Panc1 (cell line): Measurements from ENCODE around the gene DZIP3. TPM values are rescaled to one million over a fixed set of nuclear protein-coding genes. Genes with fewer than 3 reads are reported as not detected.

Source experiments
- ATAC-seq: fragments of 200-7000 bp; cut with Tn5 transposase; 2 replicates; pipeline ENCODE4 v1.9.1; 2020; ENCODE audit warnings: mild to moderate bottlenecking, moderate library complexity
- BruUV-seq: library from RNA; stranded (reverse); fragments of 400-500 nt; replicated peaks from 2 replicates; lab custom pipeline; 2021; lab: Mats Ljungman, UMichigan
- CTCF ChIA-PET: fragments of 300-600 bp; sonication (Branson Sonifier 250); formaldehyde crosslinking; loops from one replicate; lab custom pipeline; 2022; ENCODE audit warnings: antibody characterized with exemption; lab: Charles Lee
- POLR2A ChIA-PET: fragments of 300-600 bp; sonication (Branson Sonifier 250); formaldehyde crosslinking; loops from one replicate; lab custom pipeline; 2022; ENCODE audit warnings: antibody characterized with exemption; lab: Charles Lee
- DNase-seq: peaks from one replicate; pipeline ENCODE4 v3.0.0-alpha.2; 2010; ENCODE audit warnings: low read depth, low spot score
- H3K27ac ChIP-seq: 2 replicates; pipeline ENCODE4 v1.5.1; 2011; ENCODE audit warnings: mild to moderate bottlenecking, low read length, inconsistent platforms
- H3K27me3 ChIP-seq: fragments of 200-500 bp; sonication (Bioruptor generic); 2 replicates; pipeline ENCODE4 v1.6.0; 2014; ENCODE audit warnings: low read length, inconsistent platforms; ENCODE audit not compliant: control insufficient read depth, insufficient read depth
- H3K36me3 ChIP-seq: fragments of 200-500 bp; sonication (Bioruptor generic); 2 replicates; pipeline ENCODE4 v1.5.1; 2014; ENCODE audit warnings: inconsistent platforms, mild to moderate bottlenecking, low read length, moderate library complexity; ENCODE audit not compliant: control insufficient read depth, insufficient read depth
- H3K4me1 ChIP-seq: 2 replicates; pipeline ENCODE4 v1.5.1; 2011; ENCODE audit warnings: inconsistent platforms, mild to moderate bottlenecking, low read length, moderate library complexity; ENCODE audit not compliant: control insufficient read depth, insufficient read depth
- H3K4me3 ChIP-seq, 2 experiments: 2 replicates each; pipeline ENCODE4 v1.5.1; 2011 to 2012; ENCODE audit warnings: low read depth in 2 of 2, low read length in 2 of 2, mild to moderate bottlenecking in 2 of 2, inconsistent platforms in 1 of 2, moderate library complexity in 1 of 2
- H3K9me3 ChIP-seq: fragments of 200-500 bp; sonication (Bioruptor generic); 2 replicates; pipeline ENCODE4 v1.5.1; 2014; ENCODE audit warnings: low read depth, mild to moderate bottlenecking, inconsistent platforms, low read length, moderate library complexity; ENCODE audit not compliant: control insufficient read depth, insufficient read depth
- CTCF ChIP-seq: fragments of 450-650 bp; IDR thresholded peaks from 2 replicates; pipeline ENCODE4 v1.5.1; 2017; ENCODE audit warnings: mild to moderate bottlenecking
- POLR2AphosphoS5 ChIP-seq: IDR thresholded peaks from 2 replicates; pipeline ENCODE4 v1.6.1; 2012; ENCODE audit warnings: mild to moderate bottlenecking, low read depth, low read length, moderate library complexity
- REST ChIP-seq, 2 experiments: IDR thresholded peaks; 2 replicates each; pipeline ENCODE4 v1.6.1; 2011 to 2012; ENCODE audit warnings: low read depth in 2 of 2, control low read depth in 1 of 2, low read length in 1 of 2, mild to moderate bottlenecking in 1 of 2, moderate library complexity in 1 of 2; ENCODE audit not compliant: insufficient read depth in 1 of 2
- SIN3A ChIP-seq: IDR thresholded peaks from 2 replicates; pipeline ENCODE4 v1.6.1; 2012; ENCODE audit warnings: low read depth, mild to moderate bottlenecking, low read length, moderate library complexity, borderline replicate concordance; ENCODE audit not compliant: insufficient read depth
- TCF7L2 ChIP-seq: IDR thresholded peaks from 2 replicates; pipeline ENCODE4 v1.6.1; 2011; ENCODE audit warnings: mild to moderate bottlenecking, low read depth, low read length, inconsistent platforms
- in situ Hi-C: cut with HindIII; loops from 2 replicates; pipeline ENCODE4 v1.10.0; 2016; ENCODE audit warnings: low sequenced_read_pairs, low pct_unique_long_range_greater_than_20kb
- intact Hi-C: fragments of 100-400 bp; cut with micrococcal nuclease; formaldehyde crosslinking; loops from one replicate; pipeline ENCODE4 v1.10.0; 2022; ENCODE audit not compliant: unreplicated experiment
- total RNA-seq: library from RNA; stranded (reverse); gene quantifications from one replicate; pipeline ENCODE4 v1.2.1, GENCODE V29; 2021; ENCODE audit not compliant: unreplicated experiment

The DZIP3 gene
- total RNA-seq, 1 experiment from 2014 or later, result 30.9 TPM

GRCh38 chr3:108608750-108609149 lies 19.2 kb downstream of the DZIP3 start:
- in situ Hi-C loops, result no loop called here
- no peaks in the 10 kb centered on the region for H3K27me3 ChIP-seq
- TF ChIP-seq POLR2AphosphoS5, result no peak
- TF ChIP-seq REST (IDR thresholded peaks at IDR 0.05; ENCODE audit: insufficient read depth in 1 of 2, low read depth in 2 of 2, low read length in 1 of 2), result no peak
- no peak for TF ChIP-seq CTCF
- TF ChIP-seq SIN3A, result no peak
- no peak for TF ChIP-seq TCF7L2
- H3K9me3 ChIP-seq, result no peaks in the 10 kb centered on the region
- H3K4me1 ChIP-seq, result no peaks in the 10 kb centered on the region
- peaks cover 7% of the 10 kb centered on the region; the same call in 1 of the 2 replicates for H3K36me3 ChIP-seq
- intact Hi-C loops, result no loop called here
- ChIA-PET CTCF (no interaction called here), POLR2A (no interaction called here)
- no peak for ATAC-seq
- no peak for DNase-seq
- H3K27ac ChIP-seq, result no peak overlapping the region
- no TSS peak for BruUV-seq
- H3K4me3 ChIP-seq, result no peak overlapping the region

GRCh38 chr3:108610651-108611050 lies 21.1 kb downstream of the DZIP3 start:
- POLR2A ChIA-PET, result no interaction called here

More at GRCh38 chr3:108610651-108611050, 21.1 kb downstream of the DZIP3 start:
- CTCF ChIA-PET, result no interaction called here
- no TSS peak for BruUV-seq
- Histone ChIP-seq H3K27ac (no peak overlapping the region), H3K9me3 (no peaks in the 10 kb centered on the region), H3K4me1 (no peaks in the 10 kb centered on the region), H3K27me3 (no peaks in the 10 kb centered on the region), H3K36me3 (peaks cover 7% of the 10 kb centered on the region; the same call in 1 of the 2 replicates), H3K4me3 (no peak overlapping the region)
- no peak for ATAC-seq
- in situ Hi-C loops (no loop called here), intact Hi-C loops (no loop called here)
- no peak for DNase-seq
- TF ChIP-seq REST (IDR thresholded peaks at IDR 0.05; ENCODE audit: insufficient read depth in 1 of 2, low read depth in 2 of 2, low read length in 1 of 2) (no peak), TCF7L2 (no peak), CTCF (no peak), POLR2AphosphoS5 (no peak), SIN3A (no peak)
